ENCODE results near the gene PURA.
"Not testable (repeated sequence)": the region's sequence is repeated elsewhere in the genome, so short reads cannot be mapped to it uniquely, and the experiment has no call there.

The PURA gene

GRCh38 chr5:140153905-140154304, 40.0 kb downstream of the PURA start:
- DNase-seq (ENCODE audit: insufficient read length) (no peak), FAIRE-seq (no peak)

GRCh38 chr5:140154710-140155381, 40.9 kb downstream of the PURA start:
- FAIRE-seq; DNase-seq (ENCODE audit: insufficient read length): not testable (repeated sequence)

More at GRCh38 chr5:140153905-140154304, 40.0 kb downstream of the PURA start:
- TF ChIP-seq POLR2A (IDR thresholded peaks at IDR 0.05; ENCODE audit: low read depth, low read length) (no peak), POLR2AphosphoS5 (IDR thresholded peaks at IDR 0.05; ENCODE audit: low read depth, low read length) (no peak), TAF1 (IDR thresholded peaks at IDR 0.05; ENCODE audit: borderline replicate concordance, low read depth, low read length) (no peak)

GRCh38 chr5:140157032-140157781, 43.3 kb downstream of the PURA start:
- FAIRE-seq, result peak; percentile 92
- TF ChIP-seq POLR2A (IDR thresholded peaks at IDR 0.05; ENCODE audit: low read depth, low read length) (no peak), POLR2AphosphoS5 (IDR thresholded peaks at IDR 0.05; ENCODE audit: low read depth, low read length) (no peak), TAF1 (IDR thresholded peaks at IDR 0.05; ENCODE audit: borderline replicate concordance, low read depth, low read length) (no peak)
- DNase-seq (ENCODE audit: insufficient read length), result peak; percentile 89

GRCh38 chr5:140159014-140159927, 45.4 kb downstream of the PURA start:
- no peak for FAIRE-seq
- DNase-seq (ENCODE audit: insufficient read length), result no peak
- TF ChIP-seq POLR2AphosphoS5 (IDR thresholded peaks at IDR 0.05; ENCODE audit: low read depth, low read length) (no peak), TAF1 (IDR thresholded peaks at IDR 0.05; ENCODE audit: borderline replicate concordance, low read depth, low read length) (no peak), POLR2A (IDR thresholded peaks at IDR 0.05; ENCODE audit: low read depth, low read length) (no peak)

GRCh38 chr5:140162275-140162674, 48.4 kb downstream of the PURA start:
- no peak for FAIRE-seq
- no peak for TF ChIP-seq POLR2AphosphoS5 (IDR thresholded peaks at IDR 0.05; ENCODE audit: low read depth, low read length)
- TF ChIP-seq POLR2A (IDR thresholded peaks at IDR 0.05; ENCODE audit: low read depth, low read length), result no peak
- no peak for TF ChIP-seq TAF1 (IDR thresholded peaks at IDR 0.05; ENCODE audit: borderline replicate concordance, low read depth, low read length)
- no peak for DNase-seq (ENCODE audit: insufficient read length)

- TF ChIP-seq TAF1 (IDR thresholded peaks at IDR 0.05; ENCODE audit: borderline replicate concordance, low read depth, low read length) (no peak), POLR2A (IDR thresholded peaks at IDR 0.05; ENCODE audit: low read depth, low read length) (no peak), POLR2AphosphoS5 (IDR thresholded peaks at IDR 0.05; ENCODE audit: low read depth, low read length) (no peak)
- no peak for DNase-seq (ENCODE audit: insufficient read length)
- no peak for FAIRE-seq
Measured at GRCh38 chr5:140162781-140163180, 48.9 kb downstream of the PURA start.

GRCh38 chr5:140165101-140165922, 51.4 kb downstream of the PURA start:
- TF ChIP-seq POLR2AphosphoS5 (IDR thresholded peaks at IDR 0.05; ENCODE audit: low read depth, low read length) (no peak), POLR2A (IDR thresholded peaks at IDR 0.05; ENCODE audit: low read depth, low read length) (no peak), TAF1 (IDR thresholded peaks at IDR 0.05; ENCODE audit: borderline replicate concordance, low read depth, low read length) (no peak)
- no peak for DNase-seq (ENCODE audit: insufficient read length)
- no peak for FAIRE-seq

GRCh38 chr5:140165923-140166270, 52.0 kb downstream of the PURA start:
- TF ChIP-seq TAF1 (IDR thresholded peaks at IDR 0.05; ENCODE audit: borderline replicate concordance, low read depth, low read length) (no peak), POLR2AphosphoS5 (IDR thresholded peaks at IDR 0.05; ENCODE audit: low read depth, low read length) (no peak), POLR2A (IDR thresholded peaks at IDR 0.05; ENCODE audit: low read depth, low read length) (no peak)
- FAIRE-seq (no peak), DNase-seq (ENCODE audit: insufficient read length) (no peak)

GRCh38 chr5:140166911-140167310, 53.0 kb downstream of the PURA start:
- TF ChIP-seq POLR2AphosphoS5 (IDR thresholded peaks at IDR 0.05; ENCODE audit: low read depth, low read length) (no peak), TAF1 (IDR thresholded peaks at IDR 0.05; ENCODE audit: borderline replicate concordance, low read depth, low read length) (no peak), POLR2A (IDR thresholded peaks at IDR 0.05; ENCODE audit: low read depth, low read length) (no peak)
- no peak for DNase-seq (ENCODE audit: insufficient read length)
- peak; percentile 54 for FAIRE-seq

GRCh38 chr5:140168371-140168770, 54.5 kb downstream of the PURA start:
- FAIRE-seq (no peak), DNase-seq (ENCODE audit: insufficient read length) (no peak)

GRCh38 chr5:140169410-140169809, 55.5 kb downstream of the PURA start:
- DNase-seq (ENCODE audit: insufficient read length) (no peak), FAIRE-seq (peak; percentile 17)
- TF ChIP-seq TAF1 (IDR thresholded peaks at IDR 0.05; ENCODE audit: borderline replicate concordance, low read depth, low read length), result no peak
- TF ChIP-seq POLR2A (IDR thresholded peaks at IDR 0.05; ENCODE audit: low read depth, low read length), result no peak
- TF ChIP-seq POLR2AphosphoS5 (IDR thresholded peaks at IDR 0.05; ENCODE audit: low read depth, low read length), result no peak

More at GRCh38 chr5:140168371-140168770, 54.5 kb downstream of the PURA start:
- no peak for TF ChIP-seq POLR2A (IDR thresholded peaks at IDR 0.05; ENCODE audit: low read depth, low read length)
- no peak for TF ChIP-seq TAF1 (IDR thresholded peaks at IDR 0.05; ENCODE audit: borderline replicate concordance, low read depth, low read length)
- no peak for TF ChIP-seq POLR2AphosphoS5 (IDR thresholded peaks at IDR 0.05; ENCODE audit: low read depth, low read length)

All from GM12892 (cell line).